H1 (cell line): Measurements from ENCODE around the gene PLBD2. TPM values are rescaled to one million over a fixed set of nuclear protein-coding genes. Genes with fewer than 3 reads are reported as not detected.

Experiments
- CTCF ChIA-PET: fragments of 300-600 bp; sonication (Branson Sonifier 250); formaldehyde crosslinking; loops from one replicate; lab custom pipeline; 2021; ENCODE audit not compliant: partially characterized antibody; lab: Charles Lee
- POLR2A ChIA-PET: fragments of 300-600 bp; sonication (Branson Sonifier 250); formaldehyde crosslinking; loops from one replicate; lab custom pipeline; 2021; ENCODE audit warnings: inconsistent platforms; ENCODE audit not compliant: partially characterized antibody; lab: Charles Lee
- DNase-seq, 2 experiments: peaks; one replicate each; pipeline versions ENCODE4 v3.0.0 to v3.0.0-alpha.2; 2010 to 2022; ENCODE audit warnings: low spot score in 2 of 2, low read depth in 1 of 2, mixed read lengths in 1 of 2
- FAIRE-seq: peaks from 2 replicates; lab custom pipeline; 2011; peaks lifted over from hg19 to GRCh38; lab: Jason Lieb, UNC
- H2AFZ ChIP-seq: 2 replicates; pipeline ENCODE4 v1.8.1; 2012; ENCODE audit warnings: low read length, inconsistent platforms
- H2AK5ac ChIP-seq: 2 replicates; pipeline ENCODE4 v1.6.1; 2013; ENCODE audit warnings: low read depth, low read length
- H2BK120ac ChIP-seq: replicated peaks from 2 replicates; pipeline ENCODE3; 2013; ENCODE audit warnings: low read depth, low read length, inconsistent platforms
- H2BK12ac ChIP-seq: 2 replicates; pipeline ENCODE4 v1.6.1; 2013; ENCODE audit warnings: low read depth, low read length
- H2BK15ac ChIP-seq: 2 replicates; pipeline ENCODE4 v1.6.1; 2013; ENCODE audit warnings: low read length
- H2BK20ac ChIP-seq: 2 replicates; pipeline ENCODE4 v1.6.1; 2013; ENCODE audit warnings: low read length
- H2BK5ac ChIP-seq: 2 replicates; pipeline ENCODE4 v1.6.1; 2013; ENCODE audit warnings: low read depth, low read length
- H3K14ac ChIP-seq: 2 replicates; pipeline ENCODE4 v1.6.1; 2013; ENCODE audit warnings: inconsistent platforms; ENCODE audit not compliant: insufficient read length
- H3K18ac ChIP-seq: 2 replicates; pipeline ENCODE4 v1.6.1; 2013; ENCODE audit warnings: low read length; ENCODE audit errors: extremely low read depth
- H3K23ac ChIP-seq: 2 replicates; pipeline ENCODE4 v1.6.1; 2013; ENCODE audit warnings: inconsistent platforms; ENCODE audit not compliant: insufficient read length
- H3K23me2 ChIP-seq: 2 replicates; pipeline ENCODE4 v1.6.1; 2013; ENCODE audit warnings: low read depth, low read length
- H3K27ac ChIP-seq: 2 replicates; pipeline ENCODE4 v1.6.1; 2011; ENCODE audit warnings: low read depth, low read length, inconsistent platforms
- H3K27me3 ChIP-seq, 4 experiments: replicated peaks in 1 of 4; 1 replicate in 1 of 4; 2 replicates in 3 of 4; pipeline versions ENCODE4 v1.6.1 to v1.8.1; 2011 to 2013; ENCODE audit warnings: low read length in 3 of 4, mild to moderate bottlenecking in 3 of 4, inconsistent platforms in 2 of 4, mixed read lengths in 2 of 4, moderate library complexity in 1 of 4; ENCODE audit not compliant: control insufficient read depth in 3 of 4, insufficient read depth in 3 of 4; ENCODE audit errors: extremely low read depth in 1 of 4
- H3K36me3 ChIP-seq, 4 experiments: 2 replicates each; pipeline versions ENCODE4 v1.6.1 to v1.8.1; 2011 to 2013; ENCODE audit warnings: mild to moderate bottlenecking in 4 of 4, low read length in 3 of 4, moderate library complexity in 2 of 4, control low read depth in 1 of 4, inconsistent platforms in 1 of 4; ENCODE audit not compliant: insufficient read depth in 4 of 4, control insufficient read depth in 2 of 4
- H3K4ac ChIP-seq: replicated peaks from 2 replicates; pipeline ENCODE3; 2013; ENCODE audit warnings: low read length, low read depth, mixed read lengths, inconsistent platforms; ENCODE audit not compliant: insufficient read length
- H3K4me1 ChIP-seq, 4 experiments: replicated peaks in 1 of 4; 1 replicate in 1 of 4; 2 replicates in 3 of 4; pipeline versions ENCODE4 v1.6.1 to v1.8.1; 2011 to 2013; ENCODE audit warnings: low read length in 3 of 4, inconsistent platforms in 2 of 4, mixed read lengths in 1 of 4; ENCODE audit not compliant: insufficient read depth in 4 of 4, control insufficient read depth in 3 of 4
- H3K4me2 ChIP-seq, 2 experiments: 2 replicates each; pipeline versions ENCODE4 v1.6.1 to v1.8.1; 2011 to 2013; ENCODE audit warnings: low read depth in 2 of 2, low read length in 2 of 2, control low read depth in 1 of 2, inconsistent platforms in 1 of 2, mild to moderate bottlenecking in 1 of 2; ENCODE audit not compliant: insufficient read depth in 1 of 2
- H3K4me3 ChIP-seq, 4 experiments: fragments of 200-600, 300-600 bp in 1 of 4; sonication (generic), shearing (Covaris generic), sonication (Bioruptor Twin) in 1 of 4; 2 replicates each; pipeline versions ENCODE4 v1.5.1 to v1.8.1; 2011 to 2016; ENCODE audit warnings: low read length in 4 of 4, low read depth in 3 of 4, control low read depth in 2 of 4, inconsistent platforms in 2 of 4, mild to moderate bottlenecking in 2 of 4, mixed read lengths in 1 of 4, moderate library complexity in 1 of 4; ENCODE audit not compliant: insufficient read depth in 2 of 4; ENCODE audit errors: extremely low read depth in 1 of 4
- H3K56ac ChIP-seq: replicated peaks from 2 replicates; pipeline ENCODE3; 2013; ENCODE audit warnings: low read depth, mild to moderate bottlenecking, mixed read lengths, low read length, inconsistent platforms; ENCODE audit not compliant: insufficient read length
- H3K79me1 ChIP-seq: 2 replicates; pipeline ENCODE4 v1.6.1; 2013; ENCODE audit warnings: low read depth, low read length, control low read depth
- H3K79me2 ChIP-seq, 2 experiments: 2 replicates each; pipeline versions ENCODE4 v1.6.1 to v1.8.1; 2012 to 2013; ENCODE audit warnings: low read length in 2 of 2, mild to moderate bottlenecking in 2 of 2, inconsistent platforms in 1 of 2; ENCODE audit not compliant: insufficient read depth in 2 of 2, control insufficient read depth in 1 of 2
- H3K9ac ChIP-seq, 4 experiments: replicated peaks in 1 of 4; 1 replicate in 1 of 4; 2 replicates in 3 of 4; pipeline versions ENCODE4 v1.6.1 to v1.8.1; 2011 to 2013; ENCODE audit warnings: low read depth in 3 of 4, low read length in 3 of 4, control low read depth in 2 of 4, mild to moderate bottlenecking in 2 of 4, moderate library complexity in 2 of 4, inconsistent platforms in 1 of 4; ENCODE audit errors: extremely low read depth in 1 of 4
- H3K9me3 ChIP-seq, 2 experiments: 2 replicates each; pipeline versions ENCODE4 v1.6.1 to v1.8.1; 2012 to 2013; ENCODE audit warnings: mild to moderate bottlenecking in 2 of 2, moderate library complexity in 2 of 2, control low read depth in 1 of 2, inconsistent platforms in 1 of 2, low read depth in 1 of 2, low read length in 1 of 2, mixed read lengths in 1 of 2; ENCODE audit not compliant: insufficient read depth in 2 of 2
- H4K20me1 ChIP-seq, 2 experiments: replicated peaks in 1 of 2; 2 replicates each; pipeline versions ENCODE3 to v1.8.1; 2011 to 2013; ENCODE audit warnings: inconsistent platforms in 2 of 2, low read length in 2 of 2, mild to moderate bottlenecking in 1 of 2; ENCODE audit not compliant: insufficient read depth in 2 of 2, control insufficient read depth in 1 of 2
- H4K5ac ChIP-seq: 2 replicates; pipeline ENCODE4 v1.6.1; 2013; ENCODE audit warnings: low read length, low read depth, mixed read lengths, inconsistent platforms; ENCODE audit not compliant: insufficient read length
- H4K8ac ChIP-seq: 2 replicates; pipeline ENCODE4 v1.8.0; 2013; ENCODE audit warnings: mild to moderate bottlenecking, moderate library complexity, low read length, inconsistent platforms; ENCODE audit not compliant: insufficient read depth; ENCODE audit errors: extremely low read depth
- H4K91ac ChIP-seq: replicated peaks from 2 replicates; pipeline ENCODE3; 2013; ENCODE audit warnings: low read length, mixed read lengths, inconsistent platforms; ENCODE audit not compliant: insufficient read length
- BACH1 ChIP-seq: IDR thresholded peaks from 2 replicates; pipeline ENCODE4 v1.6.1; 2012; ENCODE audit warnings: low read length, improper control_type of control experiment
- BRCA1 ChIP-seq: IDR thresholded peaks from 2 replicates; pipeline ENCODE4 v1.6.1; 2012; ENCODE audit warnings: low read depth, low read length, improper control_type of control experiment
- CBX5 ChIP-seq: fragments of 300-800, 300-1000 bp; sonication (generic); IDR thresholded peaks from 2 replicates; pipeline ENCODE4 v1.7.1; 2016; ENCODE audit warnings: antibody characterized with exemption, low read length, low read depth
- CEBPB ChIP-seq: IDR thresholded peaks from 2 replicates; pipeline ENCODE4 v1.6.1; 2012; ENCODE audit warnings: low read depth, low read length
- CTBP2 ChIP-seq: IDR thresholded peaks from 2 replicates; pipeline ENCODE4 v1.7.0; 2011; ENCODE audit warnings: borderline replicate concordance, mild to moderate bottlenecking, moderate library complexity, mixed read lengths, low read length; ENCODE audit not compliant: insufficient read depth, insufficient read length
- EGR1 ChIP-seq: IDR thresholded peaks from 2 replicates; pipeline ENCODE4 v1.6.1; 2011; ENCODE audit warnings: low read depth, low read length, borderline replicate concordance
- EZH2 ChIP-seq: fragments of 200-600 bp; sonication (generic); IDR thresholded peaks from 2 replicates; pipeline ENCODE4 v1.7.1; 2012; ENCODE audit warnings: low read depth, mild to moderate bottlenecking, moderate library complexity, low read length, inconsistent platforms; ENCODE audit not compliant: severe bottlenecking
- GABPA ChIP-seq: IDR thresholded peaks from 2 replicates; pipeline ENCODE4 v1.6.1; 2011; ENCODE audit warnings: mild to moderate bottlenecking, low read length, moderate library complexity, borderline replicate concordance; ENCODE audit not compliant: insufficient read depth
- GTF2F1 ChIP-seq: IDR thresholded peaks from 2 replicates; pipeline ENCODE4 v1.6.1; 2012; ENCODE audit warnings: low read depth, low read length, improper control_type of control experiment, borderline replicate concordance
- JUND ChIP-seq: IDR thresholded peaks from 2 replicates; pipeline ENCODE4 v1.6.1; 2011; ENCODE audit warnings: mild to moderate bottlenecking, improper control_type of control experiment, low read length
- SIN3A ChIP-seq, 2 experiments: IDR thresholded peaks in 1 of 2; conservative IDR thresholded peaks in 1 of 2; 2 replicates each; pipeline ENCODE4 v1.6.1; 2011 to 2012; ENCODE audit warnings: low read length in 2 of 2, improper control_type of control experiment in 1 of 2, low read depth in 1 of 2, mild to moderate bottlenecking in 1 of 2
- SIX5 ChIP-seq: IDR thresholded peaks from 2 replicates; pipeline ENCODE4 v1.6.1; 2011; ENCODE audit warnings: mild to moderate bottlenecking, low read depth, low read length
- WGBS, 2 experiments: shearing (Covaris generic) in 1 of 2; methylation state at CpG; one replicate each; pipeline versions ENCODE4 v1.1.6 to v1.1.7; 2013 to 2015; ENCODE audit warnings: low lambda C conversion rate in 2 of 2, mixed read lengths in 2 of 2, inconsistent platforms in 1 of 2, low coverage in 1 of 2, missing lambda C conversion rate in 1 of 2; ENCODE audit not compliant: insufficient replicate concordance in 2 of 2, insufficient coverage in 1 of 2, insufficient read length in 1 of 2; ENCODE audit errors: extremely low coverage in 1 of 2, missing lambda C conversion rate in 1 of 2; 5-methylcytosine and 5-hydroxymethylcytosine counted together
- polyA plus RNA-seq, 7 experiments: library from polyadenylated mRNA; depleted of rRNA in 3 of 7; stranded (reverse) in 5 of 7; unstranded in 2 of 7; fragments of >200 nt in 5 of 7; fragments of 200-250 nt in 2 of 7; gene quantifications; 1 replicate in 5 of 7; 2 replicates in 1 of 7; 4 replicates in 1 of 7; pipeline versions ENCODE4 v1.2.1 to v1.2.3, GENCODE V29; 2011 to 2013; ENCODE audit warnings: missing spikeins in 2 of 7, mixed read lengths in 2 of 7
- total RNA-seq: library from RNA; stranded (reverse); fragmentation: NEBNext Ultra II Directional; extraction: Animal tissue kit (Norgen Biotek cat#: 25700); gene quantifications from 2 replicates; pipeline ENCODE4 v1.2.1, GENCODE V29; 2021

The PLBD2 gene
- total and polyA plus RNA-seq, 2 of the 8 experiments (the other 6 are each of a cell fraction or from before 2014, with no cell fraction given) = 16.8 to 33.5 TPM

GRCh38 chr12:113369391-113369985 lies 11.1 kb downstream of the PLBD2 start:
- Histone ChIP-seq H3K23ac (no peak overlapping the region), H2AK5ac (no peak overlapping the region), H3K4ac (no peak overlapping the region), H3K4me3 (no peak overlapping the region), H4K5ac (no peak overlapping the region), H3K14ac (no peak overlapping the region), H3K79me1 (peaks cover 6% of the 10 kb centered on the region; the same call in 1 of the 2 replicates), H2BK5ac (no peak overlapping the region), H3K36me3 (peaks cover 0 to 4% (median 0%) of the 10 kb centered on the region in 4 experiments; a peak in 4 of 8 replicates), H4K20me1 (peaks cover 3 to 7% of the 10 kb centered on the region in 2 experiments), H3K18ac (no peak overlapping the region), H3K9ac (no peak overlapping the region), H2BK120ac (no peak overlapping the region), H3K27ac (no peak overlapping the region), H3K4me2 (no peak overlapping the region), H3K4me1 (no peaks in the 10 kb centered on the region), H3K23me2 (peaks cover 5% of the 10 kb centered on the region; the same call in 1 of the 2 replicates), H2BK12ac (no peak overlapping the region), H4K8ac (no peak overlapping the region), H3K27me3 (no peaks in the 10 kb centered on the region), H3K79me2 (no peaks in the 10 kb centered on the region), H2BK20ac (no peak overlapping the region), H2BK15ac (no peak overlapping the region), H3K9me3 (no peaks in the 10 kb centered on the region), H4K91ac (no peak overlapping the region), H2AFZ (no peak overlapping the region), H3K56ac (no peak overlapping the region)
- ChIA-PET POLR2A (no interaction called here), CTCF (interaction anchor here (0.7 to 1.7 kb wide), 3 partner anchors 13 to 59 kb away, joined by 3 to 4 read pairs (median 3); no protein-coding TSS in a partner anchor)
- DNase-seq (no peak), FAIRE-seq (no peak)
- 92% methylated on average over 6 of the region's 6 CpGs; no CpG with 5 or more reads in 1 of the 2 experiments for WGBS, 2 experiments
- TF ChIP-seq GABPA (no peak), SIX5 (no peak), EZH2 (no peak), SIN3A (conservative IDR thresholded peaks at IDR 0.05 in 1 of 2, IDR thresholded peaks at IDR 0.05 in 1 of 2; ENCODE audit: low read depth in 1 of 2, low read length in 2 of 2) (no peak), BRCA1 (no peak), GTF2F1 (no peak), CEBPB (no peak), CBX5 (no peak), EGR1 (no peak), CTBP2 (no peak), JUND (no peak), BACH1 (no peak)
